Measurements from ENCODE around the gene FAM120AOS.
A peak's percentile ranks its signal among the peaks of the same experiment; 100 is the strongest.

The FAM120AOS gene

DNA sequence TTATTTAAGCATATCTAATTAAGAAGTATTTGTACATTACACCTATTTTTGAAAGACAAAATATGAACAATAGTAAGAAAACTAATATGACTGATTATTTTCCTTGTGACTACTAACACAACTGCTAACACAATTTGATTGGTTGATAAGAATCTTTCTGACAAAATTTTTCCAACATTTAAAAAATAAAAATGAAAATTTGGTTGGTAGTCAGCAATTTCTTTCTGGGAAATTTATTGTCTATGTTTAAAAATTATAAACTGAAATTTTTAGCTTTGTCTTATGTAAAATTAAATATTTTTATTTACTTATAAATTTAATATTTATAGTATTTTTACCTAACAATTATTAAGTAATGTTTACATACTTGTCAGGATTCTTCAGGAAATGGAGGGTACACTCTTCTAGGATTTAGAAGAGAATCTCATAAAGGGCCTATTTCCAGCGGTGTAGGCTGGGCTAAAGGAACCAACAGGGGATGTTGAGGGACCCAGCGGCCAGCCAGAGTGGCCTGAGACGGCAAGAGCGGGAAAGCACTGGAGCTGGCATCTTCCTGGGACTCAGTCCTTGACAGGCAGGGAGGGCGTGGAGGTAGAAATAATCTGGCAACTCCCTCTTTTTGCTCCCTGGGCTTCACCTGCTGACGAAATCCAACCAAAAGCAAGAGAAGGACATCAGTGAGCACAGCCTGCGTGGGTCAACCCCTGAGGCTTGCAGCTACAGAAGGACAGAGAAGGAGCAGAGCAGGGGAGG is 16.6 kb downstream of the FAM120AOS start:
- no peak for DNase-seq

DNA sequence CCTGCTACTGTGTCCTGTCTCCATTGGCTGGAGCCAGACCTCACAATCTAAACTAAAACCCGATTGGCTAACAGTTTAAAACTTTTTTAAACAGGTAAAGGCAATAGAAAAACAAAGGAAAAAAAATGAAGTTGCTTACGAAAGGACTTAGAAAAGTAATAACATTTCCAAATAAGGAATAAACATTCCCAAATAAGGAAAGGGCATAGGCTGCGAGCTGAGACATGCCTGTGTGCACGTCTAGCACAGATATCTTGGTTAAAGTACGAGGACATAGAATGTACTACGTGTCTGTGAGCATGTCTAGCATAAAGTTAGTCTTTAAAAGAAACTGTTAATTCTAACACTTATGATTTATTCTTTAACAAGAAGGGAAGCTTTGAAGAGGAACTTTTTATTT is 17.2 kb downstream of the FAM120AOS start:
- DNase-seq = no peak

DNA sequence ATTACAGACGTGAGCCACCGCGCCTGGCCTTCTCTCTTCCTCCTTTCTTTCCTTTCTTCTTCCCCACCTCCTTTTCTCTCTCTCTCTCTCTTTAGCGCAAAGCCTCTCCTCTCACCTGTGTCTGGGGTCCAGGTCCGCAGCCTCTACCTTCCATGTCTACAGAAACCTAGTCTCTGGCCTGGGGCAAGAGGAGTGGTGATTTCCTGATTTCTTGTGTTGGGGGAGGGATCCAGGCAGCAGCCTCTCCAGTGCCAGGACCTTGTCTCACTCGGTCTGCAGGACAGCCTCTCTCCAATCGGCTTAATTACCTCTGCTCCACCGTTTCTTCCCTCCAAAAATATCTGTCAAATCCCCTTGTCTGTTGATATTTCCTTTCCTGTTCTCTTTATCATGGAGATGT is 18.0 kb downstream of the FAM120AOS start:
- no peak for DNase-seq

DNA sequence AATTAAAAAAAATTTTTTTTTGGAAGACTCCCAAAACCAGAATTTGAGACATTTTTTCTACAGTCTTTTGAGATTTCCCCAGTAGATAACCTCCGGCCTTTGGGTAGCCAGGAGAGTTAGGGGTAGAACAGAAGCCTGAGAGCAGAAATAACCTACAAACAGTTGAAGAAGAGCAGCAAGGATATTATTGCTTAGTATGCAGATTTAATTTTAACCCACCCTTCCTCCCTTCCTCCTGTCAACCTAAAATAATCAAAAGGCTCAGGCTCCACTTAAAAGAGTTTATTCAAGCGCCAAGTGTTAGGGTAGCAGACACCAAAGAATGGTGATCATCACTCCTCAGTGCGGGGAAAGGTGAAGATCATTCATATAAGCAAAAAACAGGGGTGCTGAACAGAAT is 19.3 kb downstream of the FAM120AOS start:
- no peak for DNase-seq

DNA sequence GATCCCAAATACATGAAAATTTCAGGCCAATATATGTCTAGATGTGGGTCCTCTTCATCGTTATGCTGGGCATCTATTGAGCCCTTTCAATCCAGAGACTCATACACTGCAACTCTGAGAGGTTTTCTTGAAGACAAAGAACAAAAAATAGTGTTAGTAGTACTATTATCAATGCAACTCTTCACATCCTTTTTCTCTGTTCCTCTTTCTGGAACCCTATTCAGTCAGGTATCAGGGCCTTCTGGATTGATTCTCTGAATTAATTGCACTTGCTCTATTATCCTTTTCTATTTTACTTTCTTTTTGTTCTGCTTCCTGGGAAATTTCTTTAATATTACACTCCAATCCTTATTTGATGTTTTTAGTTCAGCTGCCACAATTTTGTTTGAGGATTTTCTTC is 20.4 kb downstream of the FAM120AOS start:
- no peak for DNase-seq

DNA sequence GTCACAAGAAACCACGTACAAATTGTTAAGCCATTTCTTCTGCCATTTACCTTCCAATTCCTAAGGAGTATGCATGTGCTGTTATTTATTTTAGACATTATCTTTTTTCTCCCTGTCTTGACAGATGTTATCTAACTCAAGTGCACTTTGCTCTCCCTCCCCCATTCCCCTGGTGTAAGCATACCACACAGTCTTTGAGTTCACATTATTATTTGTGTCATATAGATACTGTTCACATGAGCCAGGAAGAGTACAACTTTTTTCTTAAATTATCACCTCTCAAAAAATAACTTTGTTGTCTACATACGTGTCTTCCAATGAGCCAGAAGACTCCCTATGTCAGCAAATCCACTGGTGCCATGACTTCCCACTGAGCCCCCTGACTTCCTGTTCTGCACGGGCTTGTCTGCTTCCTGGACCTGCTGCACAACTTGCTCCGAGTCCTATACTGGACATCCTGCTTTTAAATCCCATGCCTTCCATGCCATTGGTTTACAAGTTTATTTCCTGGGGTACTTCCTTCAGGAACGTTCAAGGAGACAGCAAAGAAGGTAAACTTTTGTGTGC is 21.8 kb downstream of the FAM120AOS start:
- no peak for DNase-seq

DNA sequence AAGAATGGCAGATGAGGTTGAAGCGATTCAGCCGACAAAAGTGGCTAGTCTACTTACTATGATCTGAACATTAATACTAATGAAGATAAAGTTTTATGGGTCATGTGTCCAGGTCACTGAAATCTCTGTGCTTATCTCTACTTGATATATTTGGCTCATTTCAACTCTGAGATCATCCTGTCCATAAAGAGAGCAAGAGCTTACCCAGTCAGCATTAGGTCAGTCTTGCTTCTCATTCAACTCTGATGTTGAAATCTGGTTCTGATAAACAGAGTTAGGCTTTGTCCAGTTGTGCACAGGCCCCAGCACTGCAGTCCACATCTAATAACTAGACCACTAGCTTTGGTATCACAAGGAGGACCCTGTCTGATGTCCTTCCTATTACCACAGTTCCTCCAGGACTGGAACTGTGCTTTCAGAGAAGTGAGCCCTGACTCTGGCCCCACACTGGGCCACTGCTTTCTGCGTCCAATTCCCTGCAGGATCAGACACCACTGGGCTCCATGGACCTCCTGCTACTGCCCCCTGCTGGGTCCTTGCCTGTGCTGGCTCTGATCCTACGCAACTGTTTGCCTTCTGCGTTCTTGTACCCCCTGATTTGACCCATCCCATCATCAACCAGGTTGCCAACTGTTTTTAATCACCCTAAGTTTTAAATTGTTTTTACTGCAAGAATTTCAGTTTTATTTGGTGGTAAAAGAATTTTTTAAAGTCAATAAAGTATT is 25.6 kb downstream of the FAM120AOS start:
- DNase-seq = peak in 1 of 2 experiments; percentile 24

DNA sequence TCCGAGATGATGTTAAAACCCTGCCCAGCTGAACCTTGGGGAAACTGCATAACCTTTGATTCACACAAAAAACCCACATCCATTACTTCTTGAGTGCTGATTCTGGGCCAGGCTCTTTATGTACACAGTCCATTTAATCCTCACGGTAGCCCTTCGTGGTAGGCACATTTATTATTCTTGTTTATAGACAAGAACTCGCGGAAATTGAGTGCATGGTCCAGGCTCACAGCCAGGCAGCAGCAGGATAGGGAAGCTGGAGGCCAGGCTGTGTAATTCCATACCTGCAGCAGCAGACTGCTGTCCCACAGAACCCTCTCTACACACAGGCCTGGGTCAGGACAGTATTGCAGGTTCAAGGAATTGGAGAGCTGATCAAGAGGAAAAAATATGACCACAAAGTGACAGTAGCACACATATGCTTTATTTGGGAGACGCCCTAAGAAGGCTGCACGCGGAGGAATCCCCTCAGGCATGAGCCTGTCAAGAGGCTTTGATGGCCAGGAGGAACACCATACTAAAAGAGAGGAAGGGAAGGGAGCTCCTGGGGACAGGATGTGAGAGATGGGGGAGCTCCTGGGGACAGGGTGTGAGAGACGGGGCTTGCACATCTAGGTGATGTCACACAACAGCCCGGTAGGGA is 30.3 kb downstream of the FAM120AOS start:
- DNase-seq = no peak

DNA sequence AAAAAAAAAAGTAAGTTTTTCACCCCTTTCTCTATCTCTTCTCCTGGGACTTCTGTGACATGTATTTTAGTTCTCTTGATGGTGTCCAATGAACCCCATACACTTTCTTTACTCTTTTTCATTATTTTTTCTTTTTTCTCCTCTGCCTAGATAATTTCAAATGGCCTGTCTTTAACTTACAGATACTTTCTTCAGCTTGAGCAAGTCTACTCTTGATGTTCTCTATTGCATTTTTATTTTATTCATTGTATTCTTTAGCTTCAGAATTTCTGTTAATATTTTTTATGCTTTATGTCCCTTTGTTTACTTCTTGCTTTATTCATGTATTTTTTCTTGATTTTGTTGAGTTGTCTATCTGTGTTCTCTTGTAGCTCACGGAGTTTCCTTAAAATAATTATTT is 34.4 kb downstream of the FAM120AOS start:
- DNase-seq = no peak

DNA sequence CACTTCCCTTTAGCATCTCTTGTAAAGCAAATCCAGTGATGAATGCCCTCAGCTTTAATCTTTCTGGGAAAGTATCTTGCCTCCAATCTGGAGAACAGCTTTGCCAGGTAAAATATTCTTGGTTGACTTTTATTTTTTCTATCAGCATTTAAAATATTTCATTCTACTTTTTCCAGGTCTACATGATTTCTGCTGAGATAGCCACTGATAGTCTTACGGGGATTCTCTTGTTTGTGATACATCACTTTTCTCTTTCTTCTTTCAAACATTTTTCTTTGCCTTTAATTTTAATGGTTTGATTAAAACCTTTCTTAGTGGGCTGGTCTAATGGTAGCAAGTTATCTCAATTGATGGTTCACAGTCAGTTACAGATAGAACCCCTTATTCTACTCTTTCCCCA is 35.8 kb downstream of the FAM120AOS start:
- no peak for DNase-seq

DNA sequence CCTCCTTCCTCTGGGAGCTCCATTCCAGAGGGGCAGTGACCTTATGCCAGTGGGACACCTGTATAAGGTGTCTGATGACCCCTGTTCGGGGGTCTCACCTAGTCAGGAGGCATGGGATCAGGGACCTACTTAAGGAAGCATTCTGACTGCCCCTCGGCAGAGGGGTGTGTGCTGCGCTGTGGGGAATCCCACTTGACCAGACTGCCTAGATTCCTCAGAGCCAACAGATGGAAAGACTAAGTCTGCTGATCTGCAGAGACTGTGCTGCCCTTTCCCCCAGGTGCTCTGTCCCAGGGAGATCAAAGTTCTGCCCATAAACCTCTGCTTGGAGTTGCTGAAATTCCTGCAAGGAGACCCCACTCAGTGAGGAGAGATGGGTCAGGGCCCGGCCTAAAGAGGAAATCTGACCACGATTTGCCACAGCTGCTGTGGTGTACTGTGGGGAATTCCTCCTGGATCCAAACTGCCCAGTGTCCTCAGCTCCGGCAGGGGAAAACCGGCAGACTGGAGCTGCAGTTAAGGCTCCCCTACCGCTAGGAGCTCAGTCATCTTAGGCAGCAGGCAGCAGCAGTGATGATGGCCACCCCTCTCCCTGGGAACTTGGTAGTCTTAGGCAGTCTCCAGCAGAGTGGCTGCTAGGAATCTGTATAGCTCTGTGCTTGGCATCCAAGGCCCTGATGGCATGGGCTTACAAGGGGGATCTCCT is 36.7 kb downstream of the FAM120AOS start:
- no peak for DNase-seq

DNA sequence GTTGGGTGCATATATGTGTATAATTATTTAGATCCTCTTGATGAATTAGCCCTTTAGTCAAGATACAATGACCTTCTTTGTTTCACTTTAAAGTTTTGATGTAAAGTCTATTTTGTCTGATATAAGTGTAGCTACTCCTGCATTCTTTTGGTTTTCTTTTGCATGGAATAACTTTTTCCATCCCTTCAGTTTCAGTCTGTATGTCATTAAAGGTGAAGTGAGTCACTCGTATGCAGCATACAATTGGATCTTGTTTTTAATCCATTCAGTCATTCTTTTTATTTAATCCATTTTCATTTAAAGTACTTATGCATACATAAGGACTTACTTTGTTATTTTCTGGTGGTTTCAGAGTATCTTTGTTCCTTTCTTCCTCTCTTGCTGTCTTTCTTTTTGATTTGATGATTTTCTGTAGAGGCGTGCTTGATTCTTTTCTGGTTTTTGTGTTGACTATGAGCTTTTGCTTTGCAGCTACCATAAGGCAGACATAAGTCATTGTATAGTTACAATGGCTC is 38.1 kb downstream of the FAM120AOS start:
- no peak for DNase-seq

DNA sequence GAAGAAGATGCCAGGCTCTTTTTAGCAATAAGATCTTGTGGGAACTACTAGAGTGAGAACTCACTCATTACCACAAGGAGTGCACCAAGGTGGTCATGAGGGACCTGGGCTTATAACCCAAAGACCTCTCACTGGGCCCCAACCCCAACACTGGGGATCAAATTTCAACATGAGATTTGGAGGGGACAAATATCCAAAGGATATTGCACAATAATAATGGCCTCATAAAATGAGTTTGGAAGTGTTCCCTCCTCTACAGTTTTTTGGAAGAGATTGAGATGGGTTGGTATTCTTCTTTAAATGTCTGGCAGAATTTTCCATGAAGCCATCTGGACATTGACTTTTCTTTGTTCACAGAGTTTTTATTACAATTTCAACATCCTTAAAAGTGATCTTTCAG is 39.9 kb downstream of the FAM120AOS start:
- no peak for DNase-seq

DNA sequence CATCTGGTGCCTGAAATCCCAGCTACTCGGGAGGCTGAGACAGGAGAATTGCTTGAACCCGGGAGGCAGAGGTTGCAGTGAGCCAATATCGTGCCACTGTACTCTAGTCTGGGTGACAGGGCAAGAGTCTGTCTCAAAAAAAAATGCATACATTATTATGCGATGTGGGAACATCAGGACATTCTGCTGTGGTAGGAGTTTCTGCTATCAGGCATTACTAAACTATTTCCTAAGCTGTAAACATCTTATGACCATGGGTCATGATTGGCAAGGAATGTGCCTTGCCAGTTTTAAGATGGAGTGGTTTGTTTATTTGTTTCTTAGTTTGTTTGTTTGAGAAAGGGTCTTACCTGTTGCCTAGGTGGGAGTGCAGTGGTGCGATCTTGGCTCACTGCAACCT is 47.0 kb downstream of the FAM120AOS start:
- DNase-seq = no peak

DNA sequence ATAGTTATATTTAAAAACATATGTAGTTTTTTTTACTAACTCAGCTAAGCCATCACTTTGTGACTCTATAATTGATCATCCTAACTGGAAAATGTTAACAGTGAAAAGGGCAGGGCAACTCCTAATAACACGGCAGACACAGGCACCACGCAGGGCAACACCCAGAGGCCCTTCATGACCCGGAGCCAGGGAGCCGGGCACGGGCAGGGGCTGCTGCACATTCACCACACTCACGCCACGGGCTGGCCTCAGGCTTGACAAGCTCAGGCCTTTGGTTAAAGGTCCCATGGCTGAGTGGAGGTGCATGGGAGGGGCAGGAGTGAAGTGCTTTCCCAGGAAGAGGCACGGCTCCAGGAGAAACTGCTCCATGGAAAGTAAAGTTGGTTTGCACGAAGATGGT is 54.9 kb downstream of the FAM120AOS start:
- no peak for DNase-seq

DNA sequence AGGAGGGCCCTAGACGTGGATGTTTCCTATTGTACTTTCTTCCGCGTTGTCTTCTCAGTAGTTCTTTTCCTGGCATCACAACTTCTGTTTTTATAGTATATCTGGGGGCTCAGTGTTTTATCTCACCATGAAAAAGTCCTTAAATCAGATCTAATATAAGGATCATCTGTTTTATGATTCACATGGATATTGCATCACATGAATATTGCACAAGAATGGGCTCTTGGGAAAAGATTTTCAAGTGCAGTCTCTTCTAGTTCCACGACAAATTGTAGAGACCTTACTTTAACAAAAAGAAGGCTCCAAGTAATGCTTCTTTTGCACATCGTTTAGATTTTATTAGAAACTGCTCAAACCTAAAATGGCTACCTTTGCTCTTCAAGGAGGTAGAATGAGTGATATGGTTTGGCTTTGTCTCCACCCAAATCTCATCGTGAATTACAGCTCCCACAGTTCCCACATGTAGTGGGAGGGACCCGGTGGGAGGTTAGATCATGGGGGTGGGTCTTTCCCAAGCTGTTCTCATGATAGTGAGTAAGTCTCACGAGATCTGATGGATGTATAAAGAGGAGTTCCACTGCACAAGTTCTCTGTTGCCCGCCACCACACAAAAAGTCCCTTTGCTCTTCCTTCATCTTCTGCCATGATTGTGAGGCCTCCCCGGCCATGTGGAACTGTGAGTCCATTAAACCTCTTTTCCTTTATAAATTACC is 55.6 kb downstream of the FAM120AOS start:
- no peak for DNase-seq
